AG04449 (cell line): Measurements from ENCODE around the gene SAMD15.

Experiments
- CTCF ChIA-PET: fragments of 350-600 bp; formaldehyde crosslinking; extraction: SDS; loops from one replicate; lab custom pipeline; 2021; ENCODE audit warnings: antibody characterized with exemption; lab: Yijun Ruan, JAX
- POLR2A ChIA-PET: fragments of 400-600, 350-600 bp; formaldehyde crosslinking; extraction: SDS; loops from one replicate; lab custom pipeline; 2020; ENCODE audit warnings: antibody characterized with exemption, inconsistent platforms; lab: Yijun Ruan, JAX
- DNase-seq: peaks from one replicate; pipeline ENCODE4 v3.0.0-alpha.2; 2010; ENCODE audit warnings: low read depth, low spot score
- H3K4me3 ChIP-seq: 2 replicates; pipeline ENCODE4 v1.5.1; 2011; ENCODE audit warnings: low read depth, mild to moderate bottlenecking, control low read depth, low read length
- TF ChIP-seq, protein P1 (sequence below): IDR thresholded peaks from one replicate; pipeline ENCODE4 v1.5.1; 2011; ENCODE audit warnings: mild to moderate bottlenecking, moderate library complexity, low read length, control low read depth, inconsistent platforms; ENCODE audit not compliant: insufficient read depth; ENCODE audit errors: missing control alignments

SAMD15 gene

DNA sequence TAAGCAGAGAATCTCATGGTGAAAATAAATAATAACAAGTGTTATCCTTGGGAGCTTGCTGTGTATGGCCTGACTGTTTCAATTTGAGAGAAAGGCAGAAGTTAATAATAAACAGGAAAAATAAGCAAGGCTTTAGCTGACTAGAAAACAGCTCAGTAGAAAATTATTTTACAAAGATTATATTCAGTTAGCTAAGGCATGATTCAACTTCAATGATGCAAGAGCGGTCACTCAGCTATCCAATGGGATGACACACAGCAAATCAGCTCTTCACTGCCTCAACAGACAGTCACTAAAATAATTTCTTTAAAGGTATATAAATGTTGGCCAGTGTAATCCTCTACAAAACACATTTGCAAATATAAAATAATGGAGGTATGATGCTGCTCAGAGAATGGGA is 37.8 kb upstream of the SAMD15 start:
- DNase-seq, result no peak
- POLR2A ChIA-PET, result no interaction called here
- CTCF ChIA-PET, result interaction anchor here (1.0 to 4.4 kb wide), 3 partner anchors 10 to 24 kb away, joined by 3 to 20 read pairs (median 5); partner anchors contain the start of gene GSTZ1
- TF ChIP-seq, protein P1, sequence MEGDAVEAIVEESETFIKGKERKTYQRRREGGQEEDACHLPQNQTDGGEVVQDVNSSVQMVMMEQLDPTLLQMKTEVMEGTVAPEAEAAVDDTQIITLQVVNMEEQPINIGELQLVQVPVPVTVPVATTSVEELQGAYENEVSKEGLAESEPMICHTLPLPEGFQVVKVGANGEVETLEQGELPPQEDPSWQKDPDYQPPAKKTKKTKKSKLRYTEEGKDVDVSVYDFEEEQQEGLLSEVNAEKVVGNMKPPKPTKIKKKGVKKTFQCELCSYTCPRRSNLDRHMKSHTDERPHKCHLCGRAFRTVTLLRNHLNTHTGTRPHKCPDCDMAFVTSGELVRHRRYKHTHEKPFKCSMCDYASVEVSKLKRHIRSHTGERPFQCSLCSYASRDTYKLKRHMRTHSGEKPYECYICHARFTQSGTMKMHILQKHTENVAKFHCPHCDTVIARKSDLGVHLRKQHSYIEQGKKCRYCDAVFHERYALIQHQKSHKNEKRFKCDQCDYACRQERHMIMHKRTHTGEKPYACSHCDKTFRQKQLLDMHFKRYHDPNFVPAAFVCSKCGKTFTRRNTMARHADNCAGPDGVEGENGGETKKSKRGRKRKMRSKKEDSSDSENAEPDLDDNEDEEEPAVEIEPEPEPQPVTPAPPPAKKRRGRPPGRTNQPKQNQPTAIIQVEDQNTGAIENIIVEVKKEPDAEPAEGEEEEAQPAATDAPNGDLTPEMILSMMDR, result no peak
- no peak overlapping the region for H3K4me3 ChIP-seq

DNA sequence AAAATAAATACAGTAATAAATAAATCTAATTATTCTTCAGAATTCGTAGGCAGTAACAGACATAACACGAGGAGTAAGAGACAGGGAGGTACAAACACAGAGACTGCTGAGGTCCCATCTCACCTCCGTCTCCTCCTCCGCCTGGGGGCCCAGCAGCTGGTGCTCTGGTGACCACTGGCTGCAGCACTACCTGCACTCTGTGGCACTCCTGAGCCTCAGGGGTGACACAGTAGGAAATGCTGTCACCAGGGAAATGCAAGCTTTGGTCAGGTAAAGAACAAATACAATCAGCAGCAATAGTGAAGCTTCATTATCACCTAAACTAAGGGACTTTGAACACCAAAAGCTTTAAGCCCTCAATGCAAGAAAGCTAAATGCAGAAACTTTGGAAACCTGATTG is 36.8 kb upstream of the SAMD15 start:
- ChIA-PET CTCF (interaction anchor here (0.8 to 4.4 kb wide), 2 partner anchors 25 to 28 kb away, joined by 3 to 20 read pairs; no protein-coding TSS in a partner anchor), POLR2A (no interaction called here)
- no peak for DNase-seq
- no peak overlapping the region for H3K4me3 ChIP-seq
- TF ChIP-seq, protein P1, result no peak

DNA sequence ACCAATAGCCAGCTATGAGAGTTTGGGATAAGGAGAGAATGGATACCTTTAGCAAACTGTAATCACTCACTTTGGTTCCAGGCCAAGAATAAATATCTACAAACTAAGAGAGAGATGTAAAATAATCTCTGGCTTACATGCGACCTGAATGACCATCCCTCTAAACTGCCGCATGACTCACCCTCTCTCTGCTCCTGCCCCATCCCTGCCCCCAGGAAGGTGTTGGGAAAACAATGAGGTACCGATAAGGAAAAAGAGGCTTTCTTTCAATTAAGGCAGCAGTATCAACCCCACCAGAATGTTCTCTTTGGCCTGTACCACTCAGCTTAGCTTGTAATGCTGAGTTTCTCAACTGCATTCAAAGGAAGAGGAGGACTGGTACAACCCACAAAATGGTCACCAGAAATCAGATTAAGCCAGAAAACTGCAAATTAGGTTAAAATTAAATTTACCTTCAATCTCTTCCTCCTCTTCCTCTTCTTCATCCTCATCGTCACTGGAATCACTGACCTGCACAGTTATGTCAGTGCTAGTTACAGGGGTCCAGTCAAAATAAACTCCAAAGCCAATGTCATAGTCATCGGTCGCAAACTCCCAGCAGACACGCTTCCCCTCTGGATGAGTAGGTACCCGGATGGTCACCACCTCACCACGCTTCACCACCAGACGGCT is 34.3 kb upstream of the SAMD15 start:
- CTCF ChIA-PET, result interaction anchor here (0.5 to 2.3 kb wide), 2 partner anchors 46 to 191 kb away, joined by 4 to 5 read pairs; no protein-coding TSS in a partner anchor
- DNase-seq, result no peak
- POLR2A ChIA-PET, result no interaction called here
- TF ChIP-seq, protein P1, result no peak
- H3K4me3 ChIP-seq, result no peak overlapping the region

DNA sequence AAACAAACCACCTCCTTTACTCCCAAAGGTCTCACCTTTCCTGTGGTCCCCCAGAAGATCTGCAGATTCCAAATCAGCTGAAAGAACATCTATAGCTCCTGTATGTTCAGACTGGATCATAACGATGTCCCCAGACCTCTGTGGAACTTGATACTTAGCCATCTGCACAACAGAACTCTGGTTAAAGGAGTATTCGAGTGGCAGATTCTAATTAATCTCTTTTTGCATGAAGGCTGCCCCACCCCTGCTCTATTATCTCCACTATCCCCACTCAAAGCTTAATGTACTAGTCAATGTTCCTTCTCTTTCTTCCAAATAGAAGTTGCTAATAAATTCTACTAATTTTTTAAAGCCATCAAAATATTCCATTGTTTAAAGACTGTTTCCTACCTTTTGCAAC is 33.5 kb upstream of the SAMD15 start:
- CTCF ChIA-PET, result interaction anchor here (2.3 kb wide), 1 partner anchor 192 kb away, joined by 5 read pairs; no protein-coding TSS in a partner anchor
- POLR2A ChIA-PET, result no interaction called here
- DNase-seq, result no peak
- no peak overlapping the region for H3K4me3 ChIP-seq
- TF ChIP-seq, protein P1, result no peak

DNA sequence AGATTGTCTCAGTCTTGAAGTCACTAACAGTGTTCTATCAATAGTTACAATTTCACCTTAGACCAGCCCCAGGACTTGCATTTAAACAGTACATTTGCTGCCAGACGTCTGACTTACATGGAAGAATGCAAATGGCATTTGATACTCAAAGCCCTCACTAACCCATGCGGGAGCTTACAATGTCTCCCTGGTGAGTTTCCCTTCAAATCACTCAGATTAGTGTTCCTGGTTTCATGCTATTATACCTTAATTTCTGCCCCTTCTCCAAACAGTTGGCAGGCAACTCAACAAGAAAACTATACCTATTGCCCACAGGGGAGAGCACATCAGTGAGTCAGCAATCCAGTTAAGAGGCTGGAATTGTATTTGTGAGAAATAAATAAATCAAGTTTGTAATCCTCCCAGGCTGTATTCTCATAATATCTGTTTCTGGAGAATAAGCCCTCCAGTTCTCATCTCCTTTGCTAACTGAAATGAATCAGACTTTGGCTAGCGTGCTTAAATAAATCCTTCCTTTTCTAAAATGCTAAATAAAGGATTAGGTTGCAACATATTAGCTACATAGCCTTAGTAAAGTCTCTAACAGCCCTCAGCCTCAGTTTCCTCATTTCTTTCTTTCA is 32.7 kb upstream of the SAMD15 start:
- ChIA-PET CTCF (interaction anchor here (2.3 kb wide), 1 partner anchor 193 kb away, joined by 5 read pairs; no protein-coding TSS in a partner anchor), POLR2A (no interaction called here)
- H3K4me3 ChIP-seq, result no peak overlapping the region
- no peak for DNase-seq
- TF ChIP-seq, protein P1, result no peak

DNA sequence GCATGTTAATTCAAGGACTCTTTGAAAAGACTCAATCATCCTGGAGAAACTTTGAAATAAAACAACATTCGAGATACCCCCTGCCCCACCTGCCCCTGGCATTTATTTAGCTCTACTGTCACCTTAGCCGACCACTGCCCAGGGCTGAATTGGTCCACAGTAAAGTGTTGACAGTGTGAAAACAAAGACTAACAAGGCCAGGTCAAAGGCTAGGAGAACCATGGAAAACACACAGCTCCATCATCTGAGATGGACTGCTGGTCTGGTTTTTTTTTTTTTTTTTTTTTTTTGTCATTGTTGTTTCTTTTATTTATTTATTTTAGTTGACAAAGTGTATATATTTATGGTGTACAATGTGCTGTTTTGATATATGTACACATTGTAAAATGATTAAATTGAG is 30.7 kb upstream of the SAMD15 start:
- TF ChIP-seq, protein P1, result no peak
- ChIA-PET POLR2A (no interaction called here), CTCF (interaction anchor here (0.8 kb wide), 1 partner anchor 470 kb away, joined by 3 read pairs; no protein-coding TSS in a partner anchor)
- H3K4me3 ChIP-seq, result no peak overlapping the region
- DNase-seq, result no peak
